AG09309 (cell line): ENCODE measurements around the gene SNAPC2.
"Not testable (repeated sequence)": the region's sequence is repeated elsewhere in the genome, so short reads cannot be mapped to it uniquely, and the experiment has no call there.

ENCODE experiments used
- DNase-seq: peaks from one replicate; pipeline ENCODE4 v3.0.0-alpha.2; 2010; ENCODE audit warnings: low read depth
- H3K4me3 ChIP-seq: 2 replicates; pipeline ENCODE4 v1.5.1; 2011; ENCODE audit warnings: mild to moderate bottlenecking, low read depth, low read length, moderate library complexity; ENCODE audit not compliant: control insufficient read depth
- TF ChIP-seq, protein P1 (sequence below): IDR thresholded peaks from 2 replicates; pipeline ENCODE4 v1.5.1; 2011; ENCODE audit warnings: mild to moderate bottlenecking, low read depth, low read length, inconsistent platforms; ENCODE audit not compliant: insufficient read depth, control insufficient read depth; ENCODE audit errors: missing control alignments

The SNAPC2 gene

DNA sequence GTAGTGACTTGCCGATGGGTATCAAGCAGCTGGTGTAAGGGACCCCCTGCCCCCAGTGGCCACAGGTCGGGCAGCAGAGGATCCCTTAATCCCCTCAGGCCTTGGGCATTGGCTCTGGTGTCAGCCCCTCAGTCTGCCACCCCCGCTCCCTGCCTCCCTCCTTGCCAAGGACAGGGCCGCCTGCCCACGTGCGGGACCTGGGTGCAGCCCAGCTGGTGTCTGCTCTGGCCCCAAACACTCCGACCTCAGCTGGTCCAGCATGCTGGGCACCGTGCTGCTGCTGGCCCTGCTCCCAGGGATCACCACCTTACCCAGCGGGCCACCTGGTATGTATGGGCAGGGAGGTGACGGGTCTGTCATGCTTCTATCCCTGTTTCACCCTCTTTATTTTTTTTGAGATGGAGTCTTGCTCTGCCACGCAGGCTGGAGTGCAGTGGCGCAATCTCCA, 5.5 kb upstream of the SNAPC2 start, which contains the start of gene TGFBR3L:
Gene TGFBR3L (plus strand): TSS at position 233 of the 448 bp plus-strand sequence.
- TF ChIP-seq, protein P1, sequence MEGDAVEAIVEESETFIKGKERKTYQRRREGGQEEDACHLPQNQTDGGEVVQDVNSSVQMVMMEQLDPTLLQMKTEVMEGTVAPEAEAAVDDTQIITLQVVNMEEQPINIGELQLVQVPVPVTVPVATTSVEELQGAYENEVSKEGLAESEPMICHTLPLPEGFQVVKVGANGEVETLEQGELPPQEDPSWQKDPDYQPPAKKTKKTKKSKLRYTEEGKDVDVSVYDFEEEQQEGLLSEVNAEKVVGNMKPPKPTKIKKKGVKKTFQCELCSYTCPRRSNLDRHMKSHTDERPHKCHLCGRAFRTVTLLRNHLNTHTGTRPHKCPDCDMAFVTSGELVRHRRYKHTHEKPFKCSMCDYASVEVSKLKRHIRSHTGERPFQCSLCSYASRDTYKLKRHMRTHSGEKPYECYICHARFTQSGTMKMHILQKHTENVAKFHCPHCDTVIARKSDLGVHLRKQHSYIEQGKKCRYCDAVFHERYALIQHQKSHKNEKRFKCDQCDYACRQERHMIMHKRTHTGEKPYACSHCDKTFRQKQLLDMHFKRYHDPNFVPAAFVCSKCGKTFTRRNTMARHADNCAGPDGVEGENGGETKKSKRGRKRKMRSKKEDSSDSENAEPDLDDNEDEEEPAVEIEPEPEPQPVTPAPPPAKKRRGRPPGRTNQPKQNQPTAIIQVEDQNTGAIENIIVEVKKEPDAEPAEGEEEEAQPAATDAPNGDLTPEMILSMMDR: no peak
- DNase-seq: no peak
- peak within 1 kb of the TSS; percentile 43 for H3K4me3 ChIP-seq

DNA sequence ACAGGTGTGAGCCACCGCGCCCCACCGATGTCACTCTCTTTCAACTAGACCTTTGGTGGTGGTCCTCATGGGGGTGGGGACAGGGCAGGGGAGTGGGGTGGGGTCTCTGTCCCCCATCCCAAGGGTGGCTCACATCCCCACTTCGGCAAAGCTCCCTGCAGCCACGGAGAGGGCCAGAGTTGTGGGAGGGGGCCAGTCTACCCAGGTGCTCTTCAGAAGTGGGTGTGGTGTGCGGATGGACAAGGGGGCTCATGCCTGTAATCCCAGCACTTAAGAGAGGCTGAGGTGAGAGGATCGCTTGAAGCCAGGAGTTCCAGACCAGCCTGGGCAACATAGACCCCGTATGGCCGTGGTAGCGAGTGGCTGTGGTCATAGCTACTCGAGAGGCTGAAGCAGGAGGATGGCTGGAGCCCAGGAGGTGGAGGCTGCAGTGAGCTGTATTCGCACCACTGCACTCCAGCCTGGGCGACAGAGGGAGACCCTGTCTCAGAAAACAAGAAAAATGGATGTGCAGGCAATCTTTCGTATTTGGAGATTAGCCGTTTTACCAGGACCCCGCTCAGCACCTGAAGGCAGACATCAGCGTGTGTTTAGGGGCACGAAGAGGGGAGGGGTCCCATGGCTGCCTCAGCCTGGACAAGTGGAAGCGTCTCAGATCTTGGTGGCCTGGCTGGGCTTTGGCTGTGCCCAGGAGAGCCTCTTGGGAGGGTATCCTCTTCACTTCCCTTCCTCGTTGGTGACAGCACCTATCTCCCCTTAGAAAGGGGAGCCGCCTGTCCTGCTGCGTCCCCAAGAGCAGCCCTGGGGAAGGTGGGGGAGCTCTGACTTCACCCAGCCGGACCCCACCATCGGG, 4.7 kb upstream of the SNAPC2 start:
- DNase-seq: no peak
- TF ChIP-seq, protein P1: no peak
- H3K4me3 ChIP-seq: peak overlapping the region; percentile 43

DNA sequence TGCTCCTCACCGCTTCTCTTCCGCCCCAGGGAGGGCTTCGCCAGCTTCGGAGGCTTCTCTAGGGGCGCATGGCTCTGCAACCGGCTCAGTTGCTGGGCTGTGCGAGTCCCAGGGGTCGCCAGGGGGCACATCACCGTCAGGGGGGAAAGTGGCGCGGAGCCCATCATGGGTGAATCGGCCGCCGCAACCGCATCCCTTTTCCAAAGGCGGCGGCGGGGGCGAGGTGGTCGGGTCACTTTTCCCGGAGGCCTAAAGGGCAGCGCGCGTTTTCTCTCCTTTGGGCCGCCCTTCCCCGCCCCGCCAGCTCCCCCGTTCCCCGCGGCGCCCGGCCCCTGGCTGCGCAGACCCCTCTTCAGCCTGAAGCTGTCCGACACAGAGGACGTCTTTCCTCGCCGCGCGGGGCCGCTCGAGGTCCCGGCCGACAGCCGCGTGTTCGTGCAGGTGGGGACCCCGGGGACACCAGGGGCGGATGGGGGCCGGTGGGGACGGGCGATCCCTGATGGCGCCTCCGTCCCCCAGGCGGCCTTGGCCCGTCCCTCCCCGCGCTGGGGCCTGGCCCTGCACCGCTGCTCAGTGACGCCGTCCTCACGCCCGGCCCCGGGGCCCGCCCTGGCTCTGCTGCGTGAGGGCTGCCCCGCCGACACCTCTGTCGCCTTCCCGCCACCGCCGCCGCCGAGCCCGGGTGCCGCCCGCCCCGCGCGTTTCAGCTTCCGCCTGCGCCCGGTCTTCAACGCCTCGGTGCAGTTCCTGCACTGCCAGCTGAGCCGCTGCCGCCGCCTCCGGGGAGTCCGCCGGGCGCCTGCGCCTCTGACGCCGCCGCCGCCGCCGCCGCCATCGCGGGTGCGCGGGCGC, 3.8 kb upstream of the SNAPC2 start:
- TF ChIP-seq, protein P1: no peak
- H3K4me3 ChIP-seq: peak overlapping the region; percentile 43
- DNase-seq: no peak

DNA sequence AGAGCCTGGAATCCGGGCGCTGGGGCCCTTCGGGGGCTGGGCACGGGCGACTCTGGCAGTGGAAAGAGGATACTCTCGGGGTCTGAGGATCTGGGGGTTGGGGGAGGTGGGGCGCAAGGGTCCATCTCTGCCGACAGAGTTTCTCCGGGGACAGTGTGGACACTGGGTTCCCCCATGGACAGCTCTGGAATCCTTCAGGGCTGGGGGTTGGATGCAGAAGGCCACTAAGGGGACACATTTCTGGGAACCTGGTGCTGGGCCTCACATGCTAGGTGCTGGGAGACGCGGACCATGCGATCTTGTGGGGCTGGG, 3.2 kb upstream of the SNAPC2 start:
- DNase-seq: no peak
- TF ChIP-seq, protein P1: no peak
- H3K4me3 ChIP-seq: peak overlapping the region; percentile 43

DNA sequence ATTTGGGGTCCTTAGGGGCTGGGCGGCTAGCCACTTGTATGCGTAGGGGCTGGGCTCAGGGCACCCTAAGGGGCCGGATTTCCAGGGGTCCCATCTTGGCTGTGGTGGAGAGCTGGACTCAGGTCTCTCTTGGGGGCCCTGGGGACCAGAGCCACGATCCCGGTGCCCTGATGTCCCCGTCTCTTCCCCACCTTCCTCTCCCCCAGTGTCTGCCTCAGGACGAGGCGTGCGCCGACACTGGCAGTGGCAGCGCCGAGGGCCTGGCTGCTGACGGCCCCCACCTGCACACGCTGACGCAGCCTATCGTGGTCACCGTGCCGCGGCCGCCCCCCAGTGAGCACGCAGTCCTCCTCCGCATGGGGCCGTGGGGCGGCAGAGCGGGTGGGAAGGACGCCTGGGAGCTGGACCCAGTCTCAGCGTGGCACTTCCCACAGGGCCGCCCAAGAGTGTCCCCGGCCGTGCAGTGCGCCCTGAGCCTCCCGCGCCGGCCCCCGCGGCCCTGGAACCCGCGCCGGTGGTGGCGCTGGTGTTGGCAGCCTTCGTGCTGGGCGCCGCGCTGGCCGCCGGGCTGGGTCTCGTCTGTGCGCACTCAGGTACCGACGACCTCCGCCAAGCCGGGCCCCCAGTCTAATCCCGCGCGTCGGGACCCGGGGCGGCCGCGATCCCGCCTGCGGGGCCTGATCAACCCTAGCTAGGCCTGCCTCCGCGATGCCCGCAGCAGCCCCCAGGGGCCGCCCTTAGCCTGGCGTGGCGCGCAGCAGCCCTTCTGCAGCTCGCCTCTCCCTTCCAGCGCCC, 2.7 kb upstream of the SNAPC2 start:
- peak overlapping the region; percentile 43 for H3K4me3 ChIP-seq
- no peak for DNase-seq
- TF ChIP-seq, protein P1: peak; percentile 65

DNA sequence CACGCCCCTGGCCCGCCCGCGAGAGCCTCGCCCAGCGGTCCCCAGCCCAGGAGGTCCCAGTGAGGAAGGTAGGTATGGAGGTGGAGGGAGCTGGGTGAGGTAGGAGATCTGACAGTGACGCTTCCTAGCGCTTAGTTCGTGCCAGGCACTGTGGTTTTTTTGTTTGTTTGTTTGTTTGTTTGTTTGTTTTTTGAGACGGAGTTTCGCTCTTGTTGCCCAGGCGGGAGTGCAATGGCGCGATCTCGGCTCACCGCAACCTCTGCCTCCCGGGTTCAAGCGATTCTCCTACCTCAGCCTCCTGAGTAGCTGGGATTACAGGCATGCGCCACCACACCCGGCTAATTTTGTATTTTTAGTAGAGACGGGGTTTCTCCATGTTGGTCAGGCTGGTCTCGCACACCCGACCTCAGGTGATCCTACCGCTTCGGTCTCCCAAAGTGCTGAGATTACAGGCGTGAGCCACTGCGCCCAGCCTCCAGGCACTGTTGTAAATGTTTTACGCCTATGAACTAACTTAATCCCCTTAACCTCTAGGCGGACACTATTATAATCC, 2.0 kb upstream of the SNAPC2 start:
- H3K4me3 ChIP-seq: peak overlapping the region; percentile 43
- DNase-seq: not testable (repeated sequence)
